K562 (cell line): ENCODE data around the gene AMIGO1. TPM values are rescaled to one million over a fixed set of nuclear protein-coding genes. Genes with fewer than 3 reads are reported as not detected.

Source experiments
- ASH1L ChIP-seq: fragments of 450-650 bp; IDR thresholded peaks from 2 replicates; pipeline ENCODE4 v1.6.1; 2018; ENCODE audit warnings: borderline replicate concordance, mild to moderate bottlenecking, low read depth; ENCODE audit not compliant: partially characterized antibody
- E2F1 ChIP-seq: sonication (generic); formaldehyde crosslinking; IDR thresholded peaks from 2 replicates; pipeline ENCODE4 v1.8.1; 2023; ENCODE audit warnings: mild to moderate bottlenecking, missing genetic modification reagents, moderate library complexity
- ETV6 ChIP-seq, 3 experiments: fragments of 150-350 bp in 1 of 3; sonication (generic) in 1 of 3; formaldehyde crosslinking in 1 of 3; IDR thresholded peaks; 2 replicates each; pipeline versions ENCODE4 v1.6.1 to v1.8.0; 2014 to 2022; ENCODE audit warnings: borderline replicate concordance in 2 of 3, low read depth in 2 of 3, antibody characterized with exemption in 1 of 3, low read length in 1 of 3, mild to moderate bottlenecking in 1 of 3, missing genetic modification reagents in 1 of 3
- GATAD2B ChIP-seq: fragments of 450-650 bp; IDR thresholded peaks from 2 replicates; pipeline ENCODE4 v1.6.1; 2017; ENCODE audit warnings: mild to moderate bottlenecking, borderline replicate concordance
- HINFP ChIP-seq: fragments of 450-650 bp; conservative IDR thresholded peaks from 2 replicates; pipeline ENCODE4 v1.6.1; 2016; ENCODE audit warnings: missing genetic modification characterization, low read depth, mild to moderate bottlenecking, control low read depth, missing compliant biosample characterization
- HMGXB4 ChIP-seq: sonication (generic); formaldehyde crosslinking; IDR thresholded peaks from 2 replicates; pipeline ENCODE4 v1.8.1; 2023; ENCODE audit warnings: mild to moderate bottlenecking, missing genetic modification reagents
- KDM1A ChIP-seq, 2 experiments: fragments of 450-650 bp; IDR thresholded peaks; 2 replicates each; pipeline ENCODE4 v1.6.1; 2016; ENCODE audit warnings: mild to moderate bottlenecking in 2 of 2
- KLF13 ChIP-seq: fragments of 450-650 bp; IDR thresholded peaks from 2 replicates; pipeline ENCODE4 v1.6.1; 2016; ENCODE audit warnings: missing genetic modification characterization, low read depth, mild to moderate bottlenecking, missing compliant biosample characterization, moderate library complexity, borderline replicate concordance
- PRDM10 ChIP-seq: fragments of 450-650 bp; IDR thresholded peaks from 2 replicates; pipeline ENCODE4 v1.6.1; 2018; ENCODE audit not compliant: partially characterized antibody
- PTRF ChIP-seq: fragments of 450-650 bp; IDR thresholded peaks from 2 replicates; pipeline ENCODE4 v1.6.1; 2016; ENCODE audit warnings: mild to moderate bottlenecking, missing genetic modification characterization, missing compliant biosample characterization
- RBFOX2 ChIP-seq: fragments of 200-400 bp; formaldehyde crosslinking; IDR thresholded peaks from 2 replicates; pipeline ENCODE4 v1.6.1; 2017; ENCODE audit warnings: low read depth, mild to moderate bottlenecking, low read length, moderate library complexity
- RFX7 ChIP-seq: fragments of 250-450 bp; sonication (Bioruptor Pico); IDR thresholded peaks from 2 replicates; pipeline ENCODE4 v1.5.1; 2021; ENCODE audit warnings: mild to moderate bottlenecking
- ZBTB34 ChIP-seq: fragments of 250-450 bp; sonication (Bioruptor Pico); IDR thresholded peaks from 2 replicates; pipeline ENCODE4 v1.8.0; 2021; ENCODE audit warnings: mild to moderate bottlenecking, moderate library complexity
- ZNF431 ChIP-seq: sonication (generic); formaldehyde crosslinking; IDR thresholded peaks from 2 replicates; pipeline ENCODE4 v1.8.0; 2022; ENCODE audit warnings: mild to moderate bottlenecking, missing genetic modification reagents
- ZNF511 ChIP-seq: sonication (generic); formaldehyde crosslinking; IDR thresholded peaks from 2 replicates; pipeline ENCODE4 v1.8.0; 2022; ENCODE audit warnings: mild to moderate bottlenecking, missing genetic modification reagents
- polyA plus RNA-seq, 8 experiments: library from polyadenylated mRNA; depleted of rRNA in 4 of 8; stranded (reverse) in 5 of 8; unstranded in 3 of 8; fragments of >200 nt; fragmentation: Nextera tagmentation in 2 of 8; fragmentation: Illumina TruSeq in 1 of 8; extraction: Ambion mirVana in 2 of 8; extraction: Trizol in 1 of 8; gene quantifications; 2 replicates each; pipeline versions ENCODE4 v1.2.1 to v1.2.3, GENCODE V29; 2011 to 2014; ENCODE audit warnings: inconsistent platforms in 1 of 8, missing spikeins in 1 of 8
- total RNA-seq, 7 experiments: library from RNA; depleted of rRNA in 6 of 7; stranded (reverse); fragments of >200 nt in 6 of 7; fragmentation: Illumina TruSeq in 2 of 7; extraction: Trizol in 2 of 7; gene quantifications; 2 replicates each; pipeline versions ENCODE4 v1.2.1 to v1.2.3, GENCODE V29; 2011 to 2021; ENCODE audit warnings: low replicate concordance in 1 of 7

AMIGO1 gene
- total and polyA plus RNA-seq, 9 of the 15 experiments (the other 6 are each of a cell fraction or from before 2014, with no cell fraction given) = 0.24 to 1.0 (median 0.54) TPM

- TF ChIP-seq RBFOX2 (no peak), HINFP (tag) (no peak), ETV6 (IDR thresholded peaks at IDR 0.05; ENCODE audit: borderline replicate concordance in 1 of 2, low read depth in 2 of 2, low read length in 1 of 2) (no peak), ETV6 (CRISPR knock-in tag; IDR thresholded peaks at IDR 0.05; ENCODE audit: borderline replicate concordance) (peak; percentile 70; the same call in 1 of the 2 replicates), ZNF431 (CRISPR knock-in tag) (no peak), KLF13 (tag) (no peak), ZBTB34 (no peak), PRDM10 (no peak), ZNF511 (no peak), KDM1A (IDR thresholded peaks at IDR 0.05) (no peak), HMGXB4 (CRISPR knock-in tag) (no peak; the same call in 1 of the 2 replicates), PTRF (tag) (no peak), E2F1 (CRISPR knock-in tag) (0 out of 2 replicates have a peak, but pooled peaks have one; percentile 21), ASH1L (no peak), RFX7 (no peak), GATAD2B (no peak)
Observed at GRCh38 chr1:109532365-109533136, 23.0 kb upstream of the AMIGO1 start (continued).
